HG02852 (cell line): ENCODE data around the gene ATF3.
A peak's percentile ranks its signal among the peaks of the same experiment; 100 is the strongest.

Experiments
- ATAC-seq: cut with Tn5 transposase; IDR thresholded peaks from one replicate; pipeline ENCODE4 v1.9.1; 2021; ENCODE audit warnings: mild to moderate bottlenecking, moderate library complexity; ENCODE audit not compliant: unreplicated experiment

ATF3 gene

GRCh38 chr1:212608392-212608958, at the start of gene ATF3:
TSS of gene ATF3 (plus strand) at chr1:212608761. CDS start at chr1:212615022, 6,261 bp downstream.
- ATAC-seq = peak; percentile 70

GRCh38 chr1:212559929-212560328, 48.6 kb upstream of the ATF3 start:
- no peak for ATAC-seq

- ATAC-seq = no peak
These were observed 47.6 kb upstream of the ATF3 start for GRCh38 chr1:212560933-212561460.

GRCh38 chr1:212561501-212561931, 47.0 kb upstream of the ATF3 start:
- no peak for ATAC-seq

- ATAC-seq = no peak
These were observed 45.8 kb upstream of the ATF3 start for GRCh38 chr1:212562771-212563170.

GRCh38 chr1:212565079-212565478, 43.5 kb upstream of the ATF3 start:
- ATAC-seq = no peak

GRCh38 chr1:212565571-212566305, 42.8 kb upstream of the ATF3 start:
- ATAC-seq = no peak

GRCh38 chr1:212566522-212567479, 41.8 kb upstream of the ATF3 start:
- peak; percentile 98 for ATAC-seq

- no peak for ATAC-seq
These were observed 40.9 kb upstream of the ATF3 start for GRCh38 chr1:212567638-212568037.

- ATAC-seq = no peak
These were observed 39.5 kb upstream of the ATF3 start for GRCh38 chr1:212568978-212569537.

GRCh38 chr1:212574732-212575131, 33.8 kb upstream of the ATF3 start:
- ATAC-seq = no peak

- ATAC-seq = no peak
These were observed 33.2 kb upstream of the ATF3 start for GRCh38 chr1:212575333-212575732.

GRCh38 chr1:212578041-212578440, 30.5 kb upstream of the ATF3 start:
- ATAC-seq = no peak

- ATAC-seq = no peak
These were observed 27.5 kb upstream of the ATF3 start for GRCh38 chr1:212581034-212581433.

- ATAC-seq = no peak
These were observed 26.3 kb upstream of the ATF3 start for GRCh38 chr1:212582291-212582690.

GRCh38 chr1:212582808-212583615, 25.5 kb upstream of the ATF3 start:
- no peak for ATAC-seq

- ATAC-seq = no peak
These were observed 24.9 kb upstream of the ATF3 start for GRCh38 chr1:212583643-212584042.

- no peak for ATAC-seq
These were observed 24.3 kb upstream of the ATF3 start for GRCh38 chr1:212584092-212584886.

- no peak for ATAC-seq
These were observed 23.4 kb upstream of the ATF3 start for GRCh38 chr1:212585210-212585609.
